ENCODE data around the gene MARCHF4.
A peak's percentile ranks its signal among the peaks of the same experiment; 100 is the strongest.

Gene MARCHF4

GRCh38 chr2:216371721-216372702 is at the start of gene MARCHF4:
Gene MARCHF4 (minus strand): TSS chr2:216372483. CDS start chr2:216370260, 2,223 bp downstream.
- DNase-seq (ENCODE audit: low read depth, low spot score): peak; percentile 70

DNA sequence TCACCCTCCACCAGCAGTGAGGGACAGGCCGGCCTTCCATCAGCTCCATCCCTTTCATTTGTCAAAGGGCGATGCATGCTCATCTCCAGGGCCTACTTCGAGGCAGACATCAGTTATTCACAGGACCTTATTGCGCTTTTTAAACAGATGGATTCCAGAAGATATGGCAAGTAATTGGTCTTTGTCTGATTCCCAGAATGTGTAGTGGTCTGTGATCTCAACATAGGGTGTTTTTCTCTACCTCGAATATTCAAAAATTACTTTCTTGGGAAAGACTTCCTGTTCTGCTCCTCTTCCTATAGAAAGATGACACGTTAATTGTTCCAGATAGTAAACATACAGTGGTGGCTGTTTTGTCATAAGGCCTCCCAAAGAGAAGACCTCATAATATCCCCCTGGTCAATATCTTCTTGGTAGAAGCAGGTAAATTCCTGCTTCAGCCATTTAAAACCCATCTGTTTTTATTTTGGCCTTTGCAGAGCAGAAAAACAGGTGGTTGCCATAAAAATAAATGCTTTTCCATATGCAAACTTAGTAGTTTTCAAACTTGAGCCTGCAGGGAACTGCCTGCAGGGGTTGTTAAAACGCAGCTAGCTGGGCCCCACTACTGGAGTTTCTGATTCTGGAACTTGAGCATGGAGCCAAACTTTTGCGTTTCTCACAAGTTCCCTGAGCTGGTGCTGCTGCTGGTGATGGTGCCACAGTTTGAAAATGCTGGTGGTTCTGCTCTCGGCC is 48.3 kb upstream of the MARCHF4 start:
- DNase-seq (ENCODE audit: low read depth, low spot score): no peak

DNA sequence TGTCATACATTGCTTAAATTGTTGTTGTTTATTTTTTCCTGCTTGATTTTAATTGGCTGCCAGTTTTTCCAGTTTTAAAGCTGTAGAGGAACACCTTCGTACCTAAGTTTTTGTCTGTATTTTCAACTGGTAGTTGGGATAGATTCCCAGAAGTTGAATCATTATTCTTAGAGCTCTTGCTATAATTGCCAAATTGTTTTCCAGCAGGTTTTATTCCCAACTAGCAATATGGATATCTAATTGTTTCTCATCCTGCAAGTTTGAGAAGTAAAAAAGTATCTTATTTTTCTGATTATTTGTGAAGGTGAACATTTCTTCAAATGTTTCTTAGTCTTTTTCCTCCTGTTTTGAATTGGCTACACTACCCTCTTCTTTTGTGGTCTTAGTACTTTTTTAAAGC is 46.7 kb upstream of the MARCHF4 start:
- DNase-seq (ENCODE audit: low read depth, low spot score): no peak

- no peak for DNase-seq (ENCODE audit: low read depth, low spot score)
Observed at GRCh38 chr2:216416571-216417307, 44.5 kb upstream of the MARCHF4 start.

- DNase-seq (ENCODE audit: low read depth, low spot score): no peak
Observed at GRCh38 chr2:216415541-216415940, 43.3 kb upstream of the MARCHF4 start.

- DNase-seq (ENCODE audit: low read depth, low spot score): no peak
Observed at GRCh38 chr2:216414772-216415319, 42.6 kb upstream of the MARCHF4 start.

DNA sequence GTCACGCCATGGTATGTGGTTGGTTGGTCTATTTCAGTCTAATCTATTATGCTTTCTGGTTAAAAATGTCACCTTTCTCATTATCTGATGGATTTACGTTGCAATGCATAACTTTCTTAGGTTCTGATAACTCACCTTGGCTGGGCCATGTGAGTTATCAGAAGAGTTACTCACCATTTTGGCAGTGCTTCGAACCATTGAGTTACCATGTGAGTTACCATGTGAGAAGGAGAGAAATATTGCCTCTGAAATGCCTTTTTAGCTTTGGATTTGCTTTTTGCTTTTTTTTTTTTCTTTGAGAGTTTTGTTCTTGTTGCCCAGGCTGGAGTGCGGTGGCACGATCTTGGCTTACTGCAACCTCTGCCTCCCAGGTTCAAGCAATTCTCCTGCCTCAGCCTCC is 41.6 kb upstream of the MARCHF4 start:
- DNase-seq (ENCODE audit: low read depth, low spot score): no peak

GRCh38 chr2:216412022-216412999 is 40.0 kb upstream of the MARCHF4 start, which contains the start of gene SMARCAL1:
Gene SMARCAL1 (plus strand): TSS chr2:216412484. CDS start chr2:216414705, 2,221 bp downstream.
- DNase-seq (ENCODE audit: low read depth, low spot score): peak; percentile 91

DNA sequence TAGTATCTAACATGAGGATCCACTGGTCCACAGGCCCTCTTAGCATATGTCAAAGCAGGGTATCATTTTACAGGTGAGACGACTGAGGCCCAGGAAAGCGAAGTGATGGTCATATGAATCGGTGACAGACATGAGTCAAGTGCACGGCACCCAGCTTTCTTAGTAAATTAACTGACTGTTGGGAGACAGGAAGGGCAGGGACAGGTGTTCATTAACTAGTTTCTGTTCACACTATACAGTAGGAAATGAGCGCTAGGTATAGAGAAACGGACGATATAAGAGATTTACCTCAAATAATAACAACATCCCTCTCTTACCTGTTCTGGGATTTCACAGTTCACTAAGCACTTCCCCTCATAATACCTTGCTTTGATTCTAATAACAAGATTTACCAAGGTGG is 38.3 kb upstream of the MARCHF4 start:
- DNase-seq (ENCODE audit: low read depth, low spot score): no peak

GRCh38 chr2:216408426-216409290 is 36.4 kb upstream of the MARCHF4 start:
- no peak for DNase-seq (ENCODE audit: low read depth, low spot score)

- DNase-seq (ENCODE audit: low read depth, low spot score): no peak
Observed at GRCh38 chr2:216406826-216407225, 34.5 kb upstream of the MARCHF4 start.

DNA sequence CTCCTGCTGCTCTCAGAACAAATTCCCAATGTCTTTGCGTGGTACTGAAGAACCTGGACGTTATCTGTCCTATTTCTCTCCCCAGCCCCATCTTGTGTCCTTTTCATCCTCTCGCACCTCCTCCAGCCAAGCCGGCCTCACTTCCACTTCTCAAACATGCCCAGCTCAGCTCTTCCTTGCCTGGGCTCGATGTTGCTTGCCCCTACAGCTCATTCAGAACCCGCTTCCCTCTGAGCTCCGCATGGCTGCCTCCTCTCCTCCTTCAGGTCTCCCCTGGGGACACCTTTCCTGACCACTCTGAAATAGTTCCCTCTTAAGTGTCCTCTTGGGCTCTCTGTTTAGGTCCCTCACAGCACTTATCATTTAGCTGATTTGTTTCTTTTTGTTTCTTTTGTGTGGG is 33.3 kb upstream of the MARCHF4 start:
- DNase-seq (ENCODE audit: low read depth, low spot score): no peak

GRCh38 chr2:216404010-216404618 is 31.8 kb upstream of the MARCHF4 start:
- DNase-seq (ENCODE audit: low read depth, low spot score): no peak

- DNase-seq (ENCODE audit: low read depth, low spot score): no peak
Observed at GRCh38 chr2:216402751-216403150, 30.5 kb upstream of the MARCHF4 start.

DNA sequence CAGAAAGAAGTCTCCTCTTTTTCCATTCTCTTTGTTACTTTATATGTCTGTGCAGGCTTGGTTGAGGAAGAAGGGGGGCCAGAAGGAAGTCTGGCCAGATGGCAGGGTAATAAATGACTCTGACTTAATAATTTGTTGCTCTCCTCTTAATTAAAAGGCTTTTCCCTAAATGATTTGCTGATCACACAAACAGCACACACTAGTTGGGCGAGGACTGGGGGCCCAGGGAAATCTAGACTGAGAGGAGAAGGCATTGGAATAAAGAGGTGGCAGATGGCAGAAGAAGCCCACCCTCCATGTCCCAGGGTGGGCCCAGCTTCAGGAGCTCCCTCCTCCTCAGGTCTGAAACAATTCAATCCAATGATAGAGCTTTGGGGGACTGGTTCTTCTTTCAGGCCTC is 27.3 kb upstream of the MARCHF4 start:
- DNase-seq (ENCODE audit: low read depth, low spot score): no peak

GRCh38 chr2:216394881-216395280 is 22.6 kb upstream of the MARCHF4 start:
- DNase-seq (ENCODE audit: low read depth, low spot score): no peak

- DNase-seq (ENCODE audit: low read depth, low spot score): no peak
Observed at GRCh38 chr2:216392945-216393840, 20.9 kb upstream of the MARCHF4 start.

DNA sequence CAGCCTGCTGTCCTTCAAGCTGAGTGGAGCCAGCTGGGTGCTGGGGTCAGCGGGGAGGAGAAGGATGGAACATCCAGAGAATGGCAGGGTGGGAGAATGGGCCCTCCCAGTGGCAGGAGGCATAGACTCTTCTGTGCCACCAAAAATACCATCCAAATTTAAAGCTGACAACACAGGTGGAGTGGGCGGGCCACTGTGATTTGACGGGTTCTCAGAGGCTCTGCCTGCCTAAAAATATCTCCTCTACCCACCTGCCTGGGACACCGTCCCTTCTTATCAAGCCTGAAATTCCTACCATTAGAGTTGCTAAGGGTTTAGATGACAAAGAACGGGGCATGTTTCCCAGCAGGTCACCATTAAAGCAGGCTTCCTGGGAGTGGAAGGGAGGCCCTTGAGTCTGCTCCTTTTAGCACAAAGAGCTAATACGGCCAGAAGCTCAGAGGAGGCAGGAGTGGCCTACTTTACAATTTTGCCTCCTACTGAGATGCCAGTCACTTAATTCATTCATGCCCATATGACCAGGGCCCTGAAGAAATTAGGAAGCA is 19.8 kb upstream of the MARCHF4 start:
- DNase-seq (ENCODE audit: low read depth, low spot score): no peak
